Neural cell (in vitro differentiated cells): Measurements from ENCODE around the gene MACROD1. TPM values are rescaled to one million over a fixed set of nuclear protein-coding genes. Genes with fewer than 3 reads are reported as not detected.

Experiments
- H2AFZ ChIP-seq: fragments of 200-600, 300-800 bp; sonication (generic), shearing (Covaris generic); 2 replicates; pipeline ENCODE4 v1.6.0; 2014; ENCODE audit warnings: low read depth, mild to moderate bottlenecking, antibody characterized with exemption, low read length, moderate library complexity
- H3F3A ChIP-seq: fragments of 200-600 bp; shearing (Covaris generic); 2 replicates; pipeline ENCODE4 v1.6.1; 2016; ENCODE audit warnings: mild to moderate bottlenecking, moderate library complexity, mixed read lengths, antibody characterized with exemption, low read length; ENCODE audit not compliant: insufficient read depth, poor library complexity, severe bottlenecking
- H3K27ac ChIP-seq: fragments of 200-600, 300-800 bp; sonication (generic), shearing (Covaris generic); 2 replicates; pipeline ENCODE4 v1.5.1; 2014; ENCODE audit warnings: mild to moderate bottlenecking, low read length, moderate library complexity
- H3K27me3 ChIP-seq: fragments of 300-800, 200-600 bp; sonication (generic), shearing (Covaris generic); 2 replicates; pipeline ENCODE4 v1.6.0; 2014; ENCODE audit warnings: mild to moderate bottlenecking, low read depth, low read length, moderate library complexity; ENCODE audit not compliant: insufficient read depth
- H3K36me3 ChIP-seq: fragments of 300-800, 200-600 bp; sonication (generic), shearing (Covaris generic); 2 replicates; pipeline ENCODE4 v1.5.1; 2014; ENCODE audit warnings: mild to moderate bottlenecking, antibody characterized with exemption, low read length, moderate library complexity; ENCODE audit not compliant: insufficient read depth
- H3K4me2 ChIP-seq: fragments of 300-800, 200-600 bp; sonication (generic), shearing (Covaris generic); 2 replicates; pipeline ENCODE4 v1.6.0; 2014; ENCODE audit warnings: mild to moderate bottlenecking, low read length
- H3K4me3 ChIP-seq: fragments of 300-800, 200-600 bp; sonication (generic), shearing (Covaris generic); 2 replicates; pipeline ENCODE4 v1.5.1; 2014; ENCODE audit warnings: mild to moderate bottlenecking, low read length, moderate library complexity
- H3K79me2 ChIP-seq: fragments of 200-600 bp; shearing (Covaris generic); replicated peaks from 2 replicates; pipeline ENCODE4 v1.6.0; 2014; ENCODE audit warnings: mild to moderate bottlenecking, low read length, moderate library complexity; ENCODE audit not compliant: insufficient read depth
- H3K9ac ChIP-seq: fragments of 300-800, 200-600 bp; sonication (generic), shearing (Covaris generic); 2 replicates; pipeline ENCODE4 v1.6.1; 2016; ENCODE audit warnings: mild to moderate bottlenecking, low read length, mixed read lengths
- H3K9me2 ChIP-seq: fragments of 200-600 bp; shearing (Covaris generic); 2 replicates; pipeline ENCODE4 v1.6.1; 2016; ENCODE audit warnings: mild to moderate bottlenecking, low read length, mixed read lengths; ENCODE audit not compliant: insufficient read depth
- H3K9me3 ChIP-seq: fragments of 200-600, 300-800 bp; sonication (generic), shearing (Covaris generic); 2 replicates; pipeline ENCODE4 v1.6.1; 2016; ENCODE audit warnings: mild to moderate bottlenecking, mixed run types, low read length, moderate library complexity, mixed read lengths
- H4K20me1 ChIP-seq: fragments of 200-600 bp; shearing (Covaris generic); 2 replicates; pipeline ENCODE4 v1.6.1; 2016; ENCODE audit warnings: mild to moderate bottlenecking, mixed run types; ENCODE audit not compliant: insufficient read depth
- CTCF ChIP-seq: fragments of 450-650 bp; IDR thresholded peaks from 2 replicates; pipeline ENCODE4 v1.5.1; 2014; ENCODE audit warnings: antibody characterized with exemption, mild to moderate bottlenecking, moderate library complexity; ENCODE audit not compliant: poor library complexity, severe bottlenecking
- EP300 ChIP-seq: fragments of 450-650 bp; conservative IDR thresholded peaks from 2 replicates; pipeline ENCODE4 v1.6.1; 2014; ENCODE audit warnings: antibody characterized with exemption, mild to moderate bottlenecking, moderate library complexity; ENCODE audit not compliant: poor library complexity, severe bottlenecking
- EZH2 ChIP-seq: fragments of 200-600, 300-800 bp; shearing (Covaris generic), sonication (generic); IDR thresholded peaks from 2 replicates; pipeline ENCODE4 v1.6.1; 2014; ENCODE audit warnings: antibody characterized with exemption, low read length, borderline replicate concordance, mild to moderate bottlenecking; ENCODE audit not compliant: insufficient read depth, poor library complexity, severe bottlenecking
- MXI1 ChIP-seq: fragments of 450-650 bp; conservative IDR thresholded peaks from 2 replicates; pipeline ENCODE4 v1.6.1; 2014; ENCODE audit warnings: antibody characterized with exemption, mild to moderate bottlenecking; ENCODE audit not compliant: poor library complexity, severe bottlenecking
- RAD21 ChIP-seq: fragments of 450-650 bp; conservative IDR thresholded peaks from 2 replicates; pipeline ENCODE4 v1.6.1; 2014; ENCODE audit warnings: antibody characterized with exemption, mild to moderate bottlenecking, moderate library complexity
- REST ChIP-seq: IDR thresholded peaks from 2 replicates; pipeline ENCODE4 v1.6.1; 2012; ENCODE audit warnings: borderline replicate concordance
- SMC3 ChIP-seq: fragments of 450-650 bp; conservative IDR thresholded peaks from 2 replicates; pipeline ENCODE4 v1.6.1; 2014; ENCODE audit warnings: antibody characterized with exemption, mild to moderate bottlenecking, moderate library complexity; ENCODE audit not compliant: poor library complexity
- polyA plus RNA-seq: library from polyadenylated mRNA; depleted of rRNA; stranded (reverse); fragments of >200 nt; gene quantifications from 2 replicates; pipeline ENCODE4 v1.2.3, GENCODE V29; 2014

The MACROD1 gene
- polyA plus RNA-seq, 1 donor from 2014 or later = 30.8 TPM

DNA sequence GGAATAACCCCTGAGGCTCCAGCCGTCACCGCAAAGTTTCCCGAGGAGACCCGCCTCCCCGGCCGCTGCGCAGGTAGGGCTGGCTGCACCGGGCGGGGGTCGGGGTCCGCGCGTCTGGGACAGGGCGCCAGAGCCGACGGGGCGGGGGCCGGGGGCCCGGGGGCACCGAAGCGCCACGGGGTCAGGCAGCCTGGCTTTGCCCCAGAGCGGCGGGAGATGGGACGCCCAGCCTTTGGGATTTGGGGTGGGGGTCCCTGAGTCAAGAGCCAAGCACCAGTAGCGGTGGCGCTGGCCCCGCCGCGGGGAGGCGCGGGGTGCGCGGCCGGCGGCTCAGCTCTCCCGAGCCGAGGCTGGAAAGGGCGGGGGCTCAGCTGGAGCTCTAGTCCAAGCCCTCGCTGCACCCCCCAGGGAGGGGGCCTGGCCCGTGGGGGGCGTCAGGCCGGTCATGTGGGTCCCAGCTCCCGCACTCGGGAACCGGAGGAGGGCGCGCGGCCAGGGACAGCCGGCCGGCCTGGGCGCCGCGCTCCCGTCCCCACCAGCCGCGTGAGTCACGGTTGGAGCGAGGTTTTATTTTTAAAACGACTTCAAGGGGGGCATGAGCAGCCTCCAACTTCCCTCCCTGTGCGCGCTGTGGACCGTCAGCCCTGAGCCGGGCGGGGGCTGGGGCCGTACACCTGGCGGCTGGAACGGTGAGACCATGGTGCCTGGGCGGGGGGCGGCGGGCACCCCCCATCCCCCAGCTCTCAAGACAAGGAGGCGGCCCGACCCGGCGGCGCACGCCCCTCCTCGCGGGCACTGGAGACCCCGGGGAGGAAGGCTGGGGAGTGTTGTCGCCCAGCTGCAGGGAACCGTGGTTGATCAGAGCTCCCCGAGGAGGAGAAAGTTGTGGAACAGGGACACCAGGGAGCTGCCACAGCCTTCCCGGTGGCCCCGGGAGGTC lies 129.6 kb downstream of the MACROD1 start:
- Histone ChIP-seq H3K27me3 (no peaks in the 10 kb centered on the region), H4K20me1 (no peaks in the 10 kb centered on the region), H3K9ac (peak overlapping the region; percentile 69), H3K9me3 (no peaks in the 10 kb centered on the region), H3K4me3 (peak overlapping the region; percentile 90), H3F3A (no peaks in the 10 kb centered on the region), H2AFZ (no peak overlapping the region), H3K27ac (peak overlapping the region; percentile 45), H3K4me2 (peak overlapping the region; percentile 68), H3K9me2 (no peaks in the 10 kb centered on the region), H3K79me2 (no peaks in the 10 kb centered on the region), H3K36me3 (no peaks in the 10 kb centered on the region)
- no peak for TF ChIP-seq CTCF
- TF ChIP-seq EP300 = no peak
- peak; percentile 46 for TF ChIP-seq SMC3
- TF ChIP-seq MXI1 = peak; percentile 37
- TF ChIP-seq REST = peak; percentile 33

DNA sequence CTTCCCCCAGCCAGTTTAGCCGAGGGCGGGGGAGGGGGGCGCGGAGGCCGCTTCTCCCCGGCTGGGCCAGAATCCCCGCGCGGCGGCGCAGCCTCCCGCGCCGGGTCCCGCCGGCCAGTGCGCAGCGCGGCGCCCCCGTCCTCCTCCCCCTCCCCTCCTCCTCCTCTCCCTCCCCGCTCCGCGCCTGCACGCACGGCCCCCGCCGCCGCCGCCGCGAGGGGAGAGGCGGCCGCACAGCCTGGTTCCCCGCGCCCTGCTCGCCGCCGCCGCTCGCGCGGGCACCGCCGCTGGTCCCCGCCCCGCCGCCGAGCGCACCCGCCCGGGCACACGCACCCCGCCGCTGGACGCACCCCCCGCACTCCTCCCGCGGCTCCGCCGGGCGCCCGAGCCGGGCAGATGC lies 130.3 kb downstream of the MACROD1 start, which contains the start of gene FLRT1:
Gene FLRT1 (plus strand): TSS at position 356 of the 400 bp plus-strand sequence. CDS start 80,337 bp downstream, outside the sequence.
- no peaks in the 10 kb centered on the region for H3K27me3 ChIP-seq
- H3K36me3 ChIP-seq = no peaks in the 10 kb centered on the region
- peak within 1 kb of the TSS; percentile 45 for H3K27ac ChIP-seq
- no peak within 1 kb of the TSS for H2AFZ ChIP-seq
- peak within 1 kb of the TSS; percentile 90 for H3K4me3 ChIP-seq
- no peaks in the 10 kb centered on the region for H3F3A ChIP-seq
- H4K20me1 ChIP-seq = no peaks in the 10 kb centered on the region
- peak within 1 kb of the TSS; percentile 69 for H3K9ac ChIP-seq
- H3K4me2 ChIP-seq = peak within 1 kb of the TSS; percentile 68
- H3K9me2 ChIP-seq = no peaks in the 10 kb centered on the region
- no peaks in the 10 kb centered on the region for H3K79me2 ChIP-seq
- TF ChIP-seq REST (no peak), RAD21 (no peak), CTCF (no peak), EP300 (no peak), SMC3 (no peak), EZH2 (no peak), MXI1 (no peak)
- H3K9me3 ChIP-seq = no peaks in the 10 kb centered on the region
